ENCODE results near the gene PCSK1N.
"Not testable (repeated sequence)": the region's sequence is repeated elsewhere in the genome, so short reads cannot be mapped to it uniquely, and the experiment has no call there.

PCSK1N gene

DNA sequence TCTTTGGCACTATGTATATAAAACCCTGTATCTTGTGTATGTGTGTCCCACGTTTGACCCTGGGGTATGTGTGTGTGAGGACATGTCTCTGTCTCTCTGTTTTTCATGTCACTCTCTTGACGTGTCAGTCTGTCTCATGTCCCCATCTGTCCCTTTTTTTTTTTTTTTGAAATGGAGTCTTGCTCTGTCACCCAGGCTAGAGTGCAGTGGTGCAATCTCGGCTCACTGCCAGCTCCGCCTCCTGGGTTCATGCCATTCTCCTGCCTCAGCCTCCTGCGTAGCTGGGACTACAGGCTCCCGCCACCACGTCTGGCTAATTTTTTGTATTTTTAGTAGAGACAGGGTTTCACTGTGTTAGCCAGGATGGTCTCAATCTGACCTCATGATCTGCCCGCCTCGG, 16.0 kb downstream of the PCSK1N start:
- not testable (repeated sequence) for DNase-seq

DNA sequence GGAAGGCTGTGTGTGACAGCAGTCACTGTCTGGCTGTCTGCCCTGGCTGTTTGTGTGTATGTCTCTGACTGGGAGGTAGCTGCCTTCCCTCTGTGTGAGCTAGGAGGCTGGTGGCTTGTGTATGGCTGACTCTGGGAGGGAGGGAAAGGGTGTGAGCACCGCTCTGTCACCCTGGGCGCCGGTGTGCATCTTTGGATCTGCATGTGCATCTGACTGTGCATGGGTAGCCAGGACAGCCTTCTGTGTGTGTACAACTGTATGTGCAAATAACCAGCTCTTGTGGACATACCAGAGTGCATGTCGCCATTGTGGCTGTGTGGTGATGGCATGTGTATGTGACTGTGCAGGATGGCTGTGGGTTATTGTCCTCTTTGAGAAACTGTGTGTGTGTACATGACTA, 16.5 kb downstream of the PCSK1N start:
- no peak for DNase-seq

DNA sequence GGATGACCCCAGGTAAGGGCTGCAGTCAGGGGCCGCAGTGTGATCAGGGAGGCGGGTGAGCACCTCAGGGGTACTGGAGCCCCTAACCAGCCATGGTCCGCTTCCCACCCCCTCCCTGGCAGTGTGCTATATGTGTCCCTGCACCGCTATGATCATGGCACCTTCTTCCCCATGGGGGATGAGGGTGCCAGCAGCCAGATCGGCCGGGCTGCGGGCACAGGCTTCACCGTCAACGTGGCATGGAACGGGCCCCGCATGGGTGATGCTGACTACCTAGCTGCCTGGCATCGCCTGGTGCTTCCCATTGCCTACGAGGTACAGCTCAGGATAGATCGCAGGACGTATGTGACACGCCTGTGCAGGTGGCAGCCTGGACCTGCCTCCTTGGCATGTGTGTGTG, 17.3 kb downstream of the PCSK1N start:
- DNase-seq, result no peak

DNA sequence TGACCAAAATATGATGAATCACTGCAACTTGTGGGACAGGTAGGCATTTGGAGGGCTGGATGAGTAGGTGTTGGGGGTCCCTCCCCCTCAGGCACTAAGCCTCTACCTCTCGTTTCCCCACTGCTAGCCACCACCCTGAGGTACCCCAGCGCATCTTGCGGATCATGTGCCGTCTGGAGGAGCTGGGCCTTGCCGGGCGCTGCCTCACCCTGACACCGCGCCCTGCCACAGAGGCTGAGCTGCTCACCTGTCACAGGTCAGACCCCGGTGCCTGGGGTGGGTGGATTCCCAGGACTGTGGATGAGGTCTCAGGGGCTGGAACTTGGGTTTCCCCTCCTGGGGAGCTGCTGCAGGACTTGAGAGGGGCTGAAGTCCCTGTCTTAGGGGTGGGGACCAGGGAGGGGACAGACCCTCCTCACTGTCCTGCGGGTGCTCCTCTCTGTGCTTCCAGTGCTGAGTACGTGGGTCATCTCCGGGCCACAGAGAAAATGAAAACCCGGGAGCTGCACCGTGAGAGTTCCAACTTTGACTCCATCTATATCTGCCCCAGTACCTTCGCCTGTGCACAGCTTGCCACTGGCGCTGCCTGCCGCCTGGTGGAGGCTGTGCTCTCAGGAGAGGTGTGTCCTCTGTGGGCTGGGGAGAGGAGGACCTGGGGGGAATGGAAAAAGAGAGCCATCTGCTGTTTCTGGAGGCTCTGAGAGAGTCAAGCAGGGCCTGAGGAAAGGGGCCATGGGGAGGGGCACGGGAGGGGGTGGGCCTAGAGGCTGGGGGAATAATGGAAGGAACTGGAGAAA, 19.2 kb downstream of the PCSK1N start:
- DNase-seq, result no peak

- DNase-seq, result no peak
Measured at GRCh38 chrX:48815266-48815665, 20.1 kb downstream of the PCSK1N start.

DNA sequence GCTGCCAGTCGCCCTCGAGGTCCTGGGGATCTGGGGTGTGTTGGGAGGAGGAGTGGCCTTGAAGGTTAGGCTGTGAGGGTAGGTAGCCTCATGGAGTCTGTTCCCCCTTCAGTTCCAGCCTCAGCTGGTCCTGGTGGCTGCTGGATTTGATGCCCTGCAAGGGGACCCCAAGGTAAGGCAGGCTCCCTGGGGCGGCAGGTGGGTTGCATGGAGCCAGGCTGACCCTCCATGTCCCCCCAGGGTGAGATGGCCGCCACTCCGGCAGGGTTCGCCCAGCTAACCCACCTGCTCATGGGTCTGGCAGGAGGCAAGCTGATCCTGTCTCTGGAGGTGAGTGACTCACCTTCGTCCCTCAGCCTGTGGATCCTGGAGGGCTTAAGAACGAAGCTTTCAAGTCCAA, 20.7 kb downstream of the PCSK1N start:
- DNase-seq, result no peak

DNA sequence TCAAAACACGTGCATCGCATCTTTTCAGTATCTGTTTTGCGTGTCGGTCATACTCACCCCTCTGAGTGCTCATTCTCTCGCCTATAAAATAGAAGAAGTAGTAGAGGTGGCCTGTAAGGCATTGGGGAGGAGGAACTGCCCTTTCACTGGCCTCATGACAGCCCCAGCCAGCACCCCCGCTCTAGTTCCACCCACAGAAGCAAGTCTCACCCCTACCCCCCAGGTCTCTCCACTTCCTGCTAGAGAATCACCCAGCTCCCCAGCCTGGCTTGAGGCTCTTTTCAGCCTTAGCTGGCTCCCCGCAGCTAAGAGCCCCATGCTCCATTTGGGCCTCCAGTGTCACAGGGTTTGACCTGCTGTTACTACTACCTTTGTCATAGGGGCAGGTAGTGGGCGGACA, 21.8 kb downstream of the PCSK1N start:
- DNase-seq, result no peak

GRCh38 chrX:48806081-48806480, 29.3 kb downstream of the PCSK1N start:
- DNase-seq, result no peak

DNA sequence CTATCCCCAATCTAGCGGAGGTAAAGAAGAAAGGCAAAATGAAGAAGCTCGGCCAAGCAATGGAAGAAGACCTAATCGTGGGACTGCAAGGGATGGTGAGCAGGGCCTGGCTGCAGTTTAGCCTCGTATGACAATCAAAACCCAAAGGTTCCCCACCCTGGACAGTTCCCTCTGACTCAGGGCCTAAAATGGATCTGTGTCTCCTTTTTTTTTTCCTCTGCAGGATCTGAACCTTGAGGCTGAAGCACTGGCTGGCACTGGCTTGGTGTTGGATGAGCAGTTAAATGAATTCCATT, 32.6 kb downstream of the PCSK1N start:
- DNase-seq, result no peak

DNA sequence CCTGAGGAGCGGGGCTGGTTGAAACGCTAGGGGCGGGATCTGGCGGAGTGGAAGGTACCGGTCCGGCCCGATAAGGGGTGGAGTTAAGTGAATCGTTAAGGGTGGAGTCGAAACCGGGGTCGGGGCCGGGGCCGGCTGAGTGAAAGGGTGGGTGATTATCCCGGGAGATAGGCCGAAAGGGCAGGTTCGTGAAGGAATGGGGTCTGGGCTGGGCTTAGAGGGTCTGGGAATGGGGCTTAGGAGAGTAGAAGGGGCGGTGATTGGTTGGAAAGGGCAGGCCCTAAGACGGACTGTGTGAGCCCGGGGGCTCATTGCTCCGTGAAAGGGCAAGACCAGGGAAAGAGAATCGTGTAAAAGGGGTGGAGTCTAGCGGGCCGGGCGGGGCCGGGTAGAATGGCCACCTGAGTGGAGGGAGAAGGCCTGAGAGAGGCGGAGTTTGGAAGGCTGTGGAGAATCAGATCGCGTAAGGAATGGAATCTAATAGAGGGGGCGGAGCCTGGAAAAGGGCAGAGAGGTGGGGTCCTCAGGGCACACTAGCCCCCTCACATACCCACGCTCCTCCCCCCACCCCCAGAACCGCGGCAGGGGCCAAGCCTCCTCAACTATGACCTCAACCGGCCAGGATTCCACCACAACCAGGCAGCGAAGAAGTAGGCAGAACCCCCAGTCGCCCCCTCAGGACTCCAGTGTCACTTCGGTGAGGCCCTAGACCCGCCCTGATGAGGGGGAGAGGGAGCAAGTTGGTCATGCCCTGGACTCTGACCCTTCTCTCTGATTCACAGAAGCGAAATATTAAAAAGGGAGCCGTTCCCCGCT, 33.1 kb downstream of the PCSK1N start:
- DNase-seq, result peak; percentile 47

DNA sequence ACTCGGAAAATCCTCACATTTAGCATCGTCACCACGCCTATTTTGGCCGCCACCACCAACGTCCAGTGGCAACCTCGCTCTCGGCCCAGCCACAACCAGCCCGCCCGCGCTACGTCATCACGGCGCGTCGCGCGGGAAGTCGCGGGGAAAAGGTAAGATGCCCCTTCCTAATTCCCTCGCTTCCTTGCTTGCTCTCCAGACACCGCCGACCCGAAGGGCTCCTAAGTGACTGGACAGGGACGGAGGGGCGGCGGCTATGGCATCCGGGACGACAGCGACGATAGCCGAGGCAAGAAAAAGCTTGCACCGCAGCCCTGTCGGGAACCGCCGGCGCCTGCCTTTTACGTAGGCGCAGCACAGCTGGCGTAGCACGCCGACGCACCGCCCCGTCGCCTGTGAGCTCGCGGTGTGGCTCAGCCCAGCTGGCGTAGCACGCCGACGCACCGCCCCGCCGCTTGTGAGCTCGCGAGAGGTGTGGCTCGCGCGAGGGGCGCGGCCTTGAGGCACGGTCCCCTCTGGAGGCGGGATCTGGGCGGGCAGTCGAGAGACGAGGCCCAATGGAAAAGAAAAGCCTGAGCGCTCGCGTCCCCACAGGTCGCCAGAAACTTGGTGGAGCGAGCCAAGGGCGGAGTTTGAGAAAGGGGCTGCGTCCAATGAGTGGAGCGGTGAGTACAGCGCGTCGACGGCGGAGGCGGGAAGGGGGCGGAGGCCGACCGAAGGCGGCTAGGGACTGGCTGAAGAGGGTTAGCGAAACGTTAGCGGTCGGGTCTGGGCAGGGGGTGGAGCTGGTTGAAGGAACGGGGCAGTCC, 33.9 kb downstream of the PCSK1N start, which contains the start of gene HDAC6:
Gene HDAC6, plus strand, starts transcription at position 788 of the 809 bp plus-strand sequence. CDS start 626 bp downstream, outside the sequence.
- peak; percentile 79 for DNase-seq

DNA sequence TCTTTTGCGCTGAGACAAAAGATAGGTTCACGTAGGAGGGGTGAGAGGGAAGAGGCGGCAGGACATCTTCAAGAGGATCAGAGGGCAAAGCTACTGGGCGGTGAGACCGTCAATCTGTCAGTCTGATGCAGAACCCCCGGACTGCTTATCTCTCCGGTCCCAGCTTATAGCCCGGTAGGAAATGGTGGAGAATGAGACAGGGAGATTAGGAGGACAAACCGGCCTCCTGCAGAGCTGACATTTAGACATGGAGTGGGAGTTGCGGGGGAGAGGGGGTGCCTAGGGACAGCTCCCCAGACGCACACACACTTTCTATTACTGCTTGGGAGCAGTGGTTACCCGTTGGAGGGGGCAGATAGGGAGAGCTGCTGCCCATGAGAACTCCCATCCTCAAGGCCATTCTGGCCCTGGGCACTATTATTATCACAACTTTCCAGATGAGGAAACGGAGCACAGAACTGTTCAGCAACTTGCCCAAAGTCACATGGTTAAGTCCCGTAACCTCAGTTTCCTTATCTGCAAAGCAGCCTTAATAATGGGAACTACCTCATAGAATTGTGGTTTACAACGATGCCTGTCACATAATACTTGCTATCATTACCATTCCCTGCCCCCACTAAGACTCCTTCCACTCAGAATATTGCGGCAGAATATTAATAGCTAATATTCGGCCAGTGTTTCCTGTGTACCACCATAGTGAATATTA, 34.7 kb downstream of the PCSK1N start:
- DNase-seq, result no peak

GRCh38 chrX:48798318-48798717, 37.1 kb downstream of the PCSK1N start:
- DNase-seq, result no peak

DNA sequence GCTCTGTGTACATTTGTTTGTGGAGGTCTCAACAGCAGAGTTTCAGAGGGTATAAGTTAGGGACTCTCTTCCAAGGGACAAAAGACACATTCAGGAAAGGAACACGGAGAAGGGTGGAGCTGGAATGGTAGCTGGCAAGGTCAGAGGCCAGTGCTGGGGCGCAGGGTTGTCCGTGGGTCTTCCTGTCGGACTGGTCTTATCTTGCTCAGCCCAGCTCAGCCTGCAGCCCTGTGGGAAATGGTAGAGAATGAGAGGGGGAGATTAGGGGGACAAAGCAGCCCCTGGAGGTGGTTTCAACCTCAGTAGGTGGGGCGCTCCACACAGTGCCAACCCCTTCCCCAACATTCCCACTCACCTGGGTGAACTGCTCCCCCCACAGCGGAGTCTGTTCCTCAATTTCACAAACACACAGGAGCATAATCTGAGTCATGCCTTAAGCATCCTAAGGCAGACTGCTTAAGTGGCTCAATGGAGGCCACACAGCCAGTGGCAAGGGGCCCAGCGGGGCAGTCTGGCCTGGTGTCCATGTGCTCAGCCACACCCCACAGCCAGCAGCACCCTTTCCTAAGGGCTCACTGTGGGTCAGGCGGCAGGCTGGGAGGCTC, 40.4 kb downstream of the PCSK1N start:
- DNase-seq, result no peak

DNA sequence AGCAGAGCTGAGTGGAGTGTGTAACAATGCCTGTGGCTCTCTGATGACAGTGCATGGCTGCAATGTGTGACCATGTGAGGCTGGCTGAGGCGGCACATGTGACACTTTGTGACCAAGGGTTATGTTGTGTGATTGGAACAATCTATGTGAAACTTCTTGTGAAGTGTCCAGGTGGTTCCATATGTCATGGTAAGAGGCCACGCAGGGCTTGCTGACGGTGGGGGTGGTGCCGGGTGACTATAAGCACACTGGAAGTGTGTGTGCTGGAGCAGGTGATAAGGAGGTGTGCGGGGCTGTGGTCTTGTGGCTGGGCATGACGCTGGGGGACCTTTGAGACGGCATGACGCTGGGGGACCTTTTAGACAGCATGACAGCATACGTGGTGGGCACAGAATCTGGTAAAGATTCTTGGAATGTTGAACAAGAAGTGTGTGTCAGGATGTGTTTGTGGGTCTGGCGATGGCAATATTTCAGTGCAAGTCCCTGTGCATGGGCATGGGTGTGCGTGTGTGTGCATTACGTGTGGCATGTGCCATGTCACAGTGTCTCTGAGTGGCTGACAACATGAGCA, 41.0 kb downstream of the PCSK1N start:
- no peak for DNase-seq

DNA sequence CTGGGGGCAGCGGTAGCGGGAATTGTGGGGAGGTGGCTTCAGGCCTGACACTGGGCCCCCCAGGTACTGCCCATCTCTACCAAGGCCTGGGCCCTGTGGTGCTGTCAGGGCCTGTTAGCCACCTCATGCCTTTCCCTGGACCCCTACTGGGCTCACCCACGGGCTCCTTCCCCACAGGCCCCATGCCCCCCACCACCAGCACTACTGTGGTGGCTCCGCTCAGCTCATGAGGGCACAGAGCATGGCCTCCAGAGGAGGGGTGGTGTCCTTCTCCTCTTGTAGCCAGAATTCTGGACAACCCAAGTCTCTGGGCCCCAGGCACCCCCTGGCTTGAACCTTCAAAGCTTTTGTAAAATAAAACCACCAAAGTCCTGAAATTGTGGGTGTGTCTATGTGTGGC, 41.5 kb downstream of the PCSK1N start:
- no peak for DNase-seq

GRCh38 chrX:48792219-48792618, 43.2 kb downstream of the PCSK1N start:
- DNase-seq, result no peak

DNA sequence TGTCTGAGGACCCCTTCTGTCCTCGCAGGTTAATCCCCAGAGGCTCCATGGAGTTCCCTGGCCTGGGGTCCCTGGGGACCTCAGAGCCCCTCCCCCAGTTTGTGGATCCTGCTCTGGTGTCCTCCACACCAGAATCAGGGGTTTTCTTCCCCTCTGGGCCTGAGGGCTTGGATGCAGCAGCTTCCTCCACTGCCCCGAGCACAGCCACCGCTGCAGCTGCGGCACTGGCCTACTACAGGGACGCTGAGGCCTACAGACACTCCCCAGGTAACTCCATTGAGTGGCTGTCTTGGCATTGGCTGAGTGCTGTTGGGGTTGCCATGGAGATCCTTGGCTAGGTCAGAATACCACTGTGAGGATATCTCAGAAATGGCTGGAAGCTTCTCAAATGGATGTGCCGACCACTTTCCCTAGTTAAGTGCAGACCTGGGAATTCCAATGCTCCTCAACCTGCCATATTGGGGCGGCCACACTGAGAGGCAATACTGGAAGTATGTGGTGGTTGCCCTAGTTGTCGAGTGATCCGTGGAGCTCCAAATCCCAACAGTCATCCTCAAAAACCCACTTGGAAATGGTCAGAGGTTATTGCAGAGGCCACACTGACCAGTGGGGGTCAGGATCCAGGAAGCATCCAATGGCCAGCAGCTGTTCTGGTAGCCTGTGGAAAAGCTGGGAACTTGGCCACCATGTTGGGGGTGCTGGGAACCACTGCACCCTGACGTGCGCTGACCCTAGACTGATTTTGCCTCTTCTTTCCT, 44.2 kb downstream of the PCSK1N start:
- no peak for DNase-seq

GRCh38 chrX:48790477-48790876, 44.9 kb downstream of the PCSK1N start:
- no peak for DNase-seq

- no peak for DNase-seq
Measured at GRCh38 chrX:48789366-48790220, 45.8 kb downstream of the PCSK1N start.

All from NCI-H1048 (cell line).